Activated CD4-positive, alpha-beta T cell treated with anti-CD3 and anti-CD28 coated beads, Interleukin-2, Interleukin-4, amounts not matched to agents 100 ng/mL and 50 ng/mL, durations not matched to agents 16 hours and 8 hours (primary cell): ENCODE data around the gene FBXO48.

ENCODE experiments used
- DNase-seq: peaks from one replicate; pipeline ENCODE4 v3.0.0-alpha.2; 2020; ENCODE audit warnings: low spot score

The FBXO48 gene

GRCh38 chr2:68412127-68412819, 54.8 kb downstream of the FBXO48 start:
- DNase-seq, result no peak

DNA sequence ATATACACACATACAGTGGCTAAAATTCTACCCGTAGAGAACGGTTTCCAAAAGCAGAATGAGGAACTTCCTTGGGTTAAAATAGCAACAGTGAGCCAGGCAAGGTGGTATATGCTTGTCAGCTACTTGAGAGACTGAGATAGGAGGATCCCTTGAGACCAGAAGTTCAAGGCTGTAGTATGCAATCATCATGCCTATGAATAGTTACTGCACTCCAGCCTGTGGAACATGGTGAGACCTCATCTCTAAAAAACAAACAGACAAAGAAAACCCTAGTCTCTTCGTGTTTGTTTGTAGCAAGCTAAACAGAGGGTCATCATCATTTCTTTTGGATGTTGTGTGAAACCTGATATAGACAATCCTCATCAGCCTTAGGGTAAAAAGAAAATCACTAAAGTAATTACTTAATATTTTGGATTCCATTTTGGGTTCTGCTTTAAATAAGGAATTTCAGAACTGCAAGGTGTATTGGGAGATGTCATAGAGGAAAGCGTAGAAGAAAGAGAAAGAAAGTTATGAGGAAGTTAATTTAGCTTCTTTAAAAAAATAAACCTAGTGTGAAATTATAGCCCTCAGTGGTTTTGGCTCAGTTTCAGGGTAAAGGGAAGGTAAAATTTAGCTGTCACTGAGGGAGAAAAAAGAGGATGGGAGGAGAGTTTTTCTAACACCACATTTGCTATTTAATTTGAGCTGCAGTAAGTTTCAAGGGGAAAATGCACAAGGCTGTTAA, 55.5 kb downstream of the FBXO48 start:
- DNase-seq, result no peak
